Body of pancreas (tissue), 4 donors: ENCODE data around the gene C2CD5.
"Not testable (repeated sequence)": the region's sequence is repeated elsewhere in the genome, so short reads cannot be mapped to it uniquely, and the experiment has no call there.

ENCODE experiments used
- CTCF ChIP-seq, 7 experiments: fragments of 450-650 bp in 4 of 7; fragments of 200-600 bp in 3 of 7; sonication (generic) in 3 of 7; IDR thresholded peaks; one replicate each; pipeline ENCODE4 v1.5.1; 2016 to 2019; ENCODE audit warnings: antibody characterized with exemption in 7 of 7
- POLR2A ChIP-seq, 3 donors: fragments of 450-650 bp; IDR thresholded peaks; one replicate each; pipeline ENCODE4 v1.6.1; 2016; ENCODE audit warnings: antibody characterized with exemption in 3 of 3, mild to moderate bottlenecking in 2 of 3

- TF ChIP-seq POLR2A, CTCF (IDR thresholded peaks at IDR 0.05): not testable (repeated sequence)
Measured at GRCh38 chr12:22444317-22444665, 100.1 kb downstream of the C2CD5 start.
